Iris pigment epithelial cell (primary cell): ENCODE results near the gene PNMT.
A peak's percentile ranks its signal among the peaks of the same experiment; 100 is the strongest.

Experiments
- DNase-seq: peaks from one replicate; pipeline ENCODE4 v3.0.0-alpha.2; 2011; ENCODE audit warnings: low read depth

Gene PNMT

GRCh38 chr17:39669897-39670735, 1.9 kb downstream of the PNMT start:
- no peak for DNase-seq

- no peak for DNase-seq
Observed at GRCh38 chr17:39670746-39671145, 2.5 kb downstream of the PNMT start.

GRCh38 chr17:39671651-39672521, 3.6 kb downstream of the PNMT start:
- peak; percentile 30 for DNase-seq

- no peak for DNase-seq
Observed at GRCh38 chr17:39672522-39673334, 4.5 kb downstream of the PNMT start.

- DNase-seq, result no peak
Observed at GRCh38 chr17:39673335-39674081, 5.3 kb downstream of the PNMT start.

GRCh38 chr17:39674179-39674578, 5.9 kb downstream of the PNMT start:
- DNase-seq, result no peak

- no peak for DNase-seq
Observed at GRCh38 chr17:39674702-39675389, 6.6 kb downstream of the PNMT start.

GRCh38 chr17:39675390-39676082, 7.3 kb downstream of the PNMT start:
- DNase-seq, result no peak

GRCh38 chr17:39676198-39676819, 8.1 kb downstream of the PNMT start:
- no peak for DNase-seq

- no peak for DNase-seq
Observed at GRCh38 chr17:39677072-39677471, 8.8 kb downstream of the PNMT start.

- no peak for DNase-seq
Observed at GRCh38 chr17:39677542-39678339, 9.5 kb downstream of the PNMT start.

GRCh38 chr17:39678340-39679116, 10.3 kb downstream of the PNMT start:
- DNase-seq, result no peak

GRCh38 chr17:39679521-39680192, 11.4 kb downstream of the PNMT start:
- DNase-seq, result no peak

- DNase-seq, result no peak
Observed at GRCh38 chr17:39683295-39683939, 15.2 kb downstream of the PNMT start.

GRCh38 chr17:39684369-39685192, 16.3 kb downstream of the PNMT start:
- no peak for DNase-seq

- no peak for DNase-seq
Observed at GRCh38 chr17:39687101-39687545, 18.9 kb downstream of the PNMT start.
